Mesothelial cell of epicardium (in vitro differentiated cells): ENCODE measurements around the gene SH3RF3. TPM values are rescaled to one million over a fixed set of nuclear protein-coding genes. Genes with fewer than 3 reads are reported as not detected.

Experiments used
- DNase-seq, 2 experiments: peaks; one replicate each; pipeline ENCODE4 v3.0.0; 2021; ENCODE audit warnings: low spot score in 2 of 2; ENCODE audit not compliant: unreplicated experiment in 2 of 2
- H3K27ac Mint-ChIP-seq: 2 replicates; pipeline ENCODE4 v1.8.0; 2021; ENCODE audit warnings: mixed read lengths
- H3K27me3 Mint-ChIP-seq: 2 replicates; pipeline ENCODE4 v1.8.0; 2021; ENCODE audit warnings: low read depth, mixed read lengths
- H3K36me3 Mint-ChIP-seq: 2 replicates; pipeline ENCODE4 v1.8.0; 2021; ENCODE audit warnings: mixed read lengths
- H3K4me1 Mint-ChIP-seq: 2 replicates; pipeline ENCODE4 v1.8.0; 2021; ENCODE audit warnings: mixed read lengths
- H3K4me3 Mint-ChIP-seq: 2 replicates; pipeline ENCODE4 v1.8.0; 2021; ENCODE audit warnings: mild to moderate bottlenecking, moderate library complexity, mixed read lengths
- H3K9me3 Mint-ChIP-seq: 2 replicates; pipeline ENCODE4 v1.8.0; 2021; ENCODE audit warnings: mixed read lengths
- CTCF ChIP-seq: fragments of 200-600 bp; sonication (generic); IDR thresholded peaks from one replicate; pipeline ENCODE4 v1.5.0; 2021; ENCODE audit warnings: antibody characterized with exemption; ENCODE audit not compliant: unreplicated experiment
- total RNA-seq: library from RNA; stranded (reverse); gene quantifications from 3 replicates; pipeline ENCODE4 v1.2.1, GENCODE V29; 2021

Gene SH3RF3
- total RNA-seq, 1 donor from 2014 or later, result 2.7 TPM

GRCh38 chr2:109476641-109477441 lies 347.8 kb downstream of the SH3RF3 start:
- no peak for DNase-seq
- H3K27me3 Mint-ChIP-seq, result no peaks in the 10 kb centered on the region
- no peaks in the 10 kb centered on the region for H3K9me3 Mint-ChIP-seq
- TF ChIP-seq CTCF, result no peak
- H3K27ac Mint-ChIP-seq, result no peak overlapping the region
- H3K4me1 Mint-ChIP-seq, result peaks cover 32% of the 10 kb centered on the region
- H3K4me3 Mint-ChIP-seq, result no peak overlapping the region
- H3K36me3 Mint-ChIP-seq, result no peaks in the 10 kb centered on the region

DNA sequence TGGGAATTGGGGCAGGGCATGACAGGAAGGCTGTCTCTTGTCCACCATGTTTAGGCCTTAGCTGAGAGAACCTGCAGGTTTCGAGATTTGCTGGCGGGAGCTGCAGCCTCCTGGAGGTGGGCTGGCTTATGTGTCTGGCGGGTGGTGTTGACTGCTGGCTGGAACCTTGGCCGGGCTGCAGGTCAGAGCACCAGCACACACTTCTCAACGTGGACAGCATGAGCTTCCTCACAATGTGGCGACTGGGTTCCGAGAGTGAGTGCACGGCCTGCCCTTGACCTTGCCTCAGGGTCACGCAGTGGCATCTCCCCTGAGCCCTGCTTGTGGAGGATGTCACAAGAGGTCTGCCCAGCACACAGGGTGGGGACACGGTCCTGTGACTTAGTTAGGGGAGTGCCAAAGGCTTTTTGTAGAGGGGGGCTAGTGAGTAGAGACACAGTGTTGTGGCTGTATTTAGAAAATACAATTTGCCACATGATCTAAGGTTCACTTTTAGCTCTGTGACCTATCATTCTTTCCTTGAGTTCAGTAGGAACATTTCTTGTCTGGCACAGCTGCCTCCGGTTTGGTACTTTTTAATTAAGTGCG lies 350.0 kb downstream of the SH3RF3 start:
- Mint-ChIP-seq H3K36me3 (no peaks in the 10 kb centered on the region), H3K4me3 (no peak overlapping the region), H3K9me3 (no peaks in the 10 kb centered on the region), H3K27ac (no peak overlapping the region), H3K4me1 (peaks cover 28% of the 10 kb centered on the region), H3K27me3 (no peaks in the 10 kb centered on the region)
- no peak for DNase-seq
- TF ChIP-seq CTCF, result no peak

GRCh38 chr2:109479804-109480203 lies 350.8 kb downstream of the SH3RF3 start:
- Mint-ChIP-seq H3K9me3 (no peaks in the 10 kb centered on the region), H3K36me3 (no peaks in the 10 kb centered on the region), H3K4me3 (no peak overlapping the region), H3K27ac (no peak overlapping the region), H3K27me3 (no peaks in the 10 kb centered on the region), H3K4me1 (peaks cover 25% of the 10 kb centered on the region)
- DNase-seq, result no peak
- TF ChIP-seq CTCF, result no peak

- peaks cover 25% of the 10 kb centered on the region for H3K4me1 Mint-ChIP-seq
- H3K36me3 Mint-ChIP-seq, result no peaks in the 10 kb centered on the region
- no peak overlapping the region for H3K27ac Mint-ChIP-seq
- TF ChIP-seq CTCF, result no peak
- H3K9me3 Mint-ChIP-seq, result no peaks in the 10 kb centered on the region
- DNase-seq, result no peak
- H3K27me3 Mint-ChIP-seq, result no peaks in the 10 kb centered on the region
- H3K4me3 Mint-ChIP-seq, result no peak overlapping the region
These were observed 351.6 kb downstream of the SH3RF3 start for GRCh38 chr2:109480486-109481195.

DNA sequence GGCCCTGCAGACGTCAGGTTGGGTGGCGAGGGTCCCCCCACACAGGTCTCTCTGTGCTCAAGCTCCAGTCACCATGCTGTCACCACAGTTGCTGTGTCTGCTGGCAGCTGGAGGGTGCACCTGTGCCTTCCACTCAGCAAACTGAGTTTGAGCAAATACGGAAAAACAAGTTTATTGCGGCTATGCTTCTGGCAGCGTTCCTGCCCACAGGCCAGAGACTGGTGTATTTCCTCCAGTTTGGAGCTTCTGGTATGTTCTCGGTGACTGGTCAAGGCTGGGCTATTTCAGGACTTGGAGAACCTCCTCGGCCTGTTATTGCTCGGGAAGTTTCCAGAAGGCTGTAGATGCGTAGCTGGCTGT lies 352.2 kb downstream of the SH3RF3 start:
- DNase-seq, result no peak

More for the DNA sequence above, 352.2 kb downstream of the SH3RF3 start:
- Mint-ChIP-seq H3K9me3 (no peaks in the 10 kb centered on the region), H3K27ac (no peak overlapping the region), H3K4me1 (peaks cover 24% of the 10 kb centered on the region), H3K27me3 (no peaks in the 10 kb centered on the region), H3K4me3 (no peak overlapping the region), H3K36me3 (no peaks in the 10 kb centered on the region)
- no peak for TF ChIP-seq CTCF
